Fibroblast of lung (primary cell): ENCODE measurements around the gene CCM2. TPM values are rescaled to one million over a fixed set of nuclear protein-coding genes. Genes with fewer than 3 reads are reported as not detected.

Experiments used
- DNase-seq, 2 donors: peaks; one replicate each; pipeline versions ENCODE4 v3.0.0 to v3.0.0-alpha.2; 2010; ENCODE audit warnings: low read depth in 2 of 2
- H2AFZ ChIP-seq: 2 replicates; pipeline ENCODE4 v1.5.1; 2012; ENCODE audit warnings: low read length, control low read depth, inconsistent platforms
- H3K27ac ChIP-seq: 2 replicates; pipeline ENCODE4 v1.5.1; 2011; ENCODE audit warnings: low read length, control low read depth; ENCODE audit not compliant: insufficient read depth
- H3K27me3 ChIP-seq: 2 replicates; pipeline ENCODE4 v1.5.1; 2011; ENCODE audit warnings: mild to moderate bottlenecking, low read length; ENCODE audit not compliant: control insufficient read depth, insufficient read depth
- H3K36me3 ChIP-seq: 2 replicates; pipeline ENCODE4 v1.5.1; 2011; ENCODE audit warnings: low read length; ENCODE audit not compliant: control insufficient read depth, insufficient read depth
- H3K4me1 ChIP-seq: 2 replicates; pipeline ENCODE4 v1.5.1; 2011; ENCODE audit warnings: low read length; ENCODE audit not compliant: control insufficient read depth, insufficient read depth; ENCODE audit errors: extremely low read depth
- H3K4me2 ChIP-seq: 2 replicates; pipeline ENCODE4 v1.5.1; 2011; ENCODE audit warnings: low read length, control low read depth; ENCODE audit not compliant: insufficient read depth; ENCODE audit errors: extremely low read depth
- H3K4me3 ChIP-seq, 4 experiments: fragments of 200-600 bp in 1 of 4; sonication (generic) in 1 of 4; replicated peaks in 1 of 4; 2 replicates each; pipeline ENCODE4 v1.5.1; 2011 to 2016; ENCODE audit warnings: low read length in 4 of 4, low read depth in 3 of 4, mild to moderate bottlenecking in 3 of 4, control low read depth in 2 of 4, inconsistent platforms in 1 of 4, mixed read lengths in 1 of 4; ENCODE audit not compliant: insufficient read depth in 1 of 4; ENCODE audit errors: control extremely low read depth in 1 of 4
- H3K79me2 ChIP-seq: 2 replicates; pipeline ENCODE4 v1.5.1; 2012; ENCODE audit warnings: mild to moderate bottlenecking, low read length, inconsistent platforms; ENCODE audit not compliant: control insufficient read depth, insufficient read depth
- H3K9ac ChIP-seq: 2 replicates; pipeline ENCODE4 v1.5.1; 2011; ENCODE audit warnings: mild to moderate bottlenecking, low read length, control low read depth; ENCODE audit not compliant: insufficient read depth
- H3K9me3 ChIP-seq: 2 replicates; pipeline ENCODE4 v1.5.1; 2012; ENCODE audit warnings: low read depth, low read length; ENCODE audit not compliant: control insufficient read depth, insufficient read depth
- H4K20me1 ChIP-seq: 2 replicates; pipeline ENCODE4 v1.5.1; 2011; ENCODE audit warnings: low read length; ENCODE audit not compliant: control insufficient read depth, insufficient read depth; ENCODE audit errors: extremely low read depth
- EZH2 ChIP-seq: IDR thresholded peaks from 2 replicates; pipeline ENCODE4 v1.5.1; 2012; ENCODE audit warnings: low read length, control low read depth, mild to moderate bottlenecking; ENCODE audit errors: missing control alignments
- polyA plus RNA-seq, 2 donors: library from polyadenylated mRNA; depleted of rRNA in 1 of 2; stranded (reverse) in 1 of 2; unstranded in 1 of 2; fragments of >200 nt; gene quantifications; 2 replicates each; pipeline ENCODE4 v1.2.1, GENCODE V29; 2011 to 2012; ENCODE audit warnings: missing spikeins in 1 of 2
- total RNA-seq: library from RNA; depleted of rRNA; stranded (reverse); fragments of >200 nt; gene quantifications from 2 replicates; pipeline ENCODE4 v1.2.1, GENCODE V29; 2014
- TF ChIP-seq, protein P1 (sequence below), 2 donors: IDR thresholded peaks in 1 of 2; conservative IDR thresholded peaks in 1 of 2; 1 replicate in 1 of 2; 2 replicates in 1 of 2; pipeline ENCODE4 v1.5.1; 2011 to 2012; ENCODE audit warnings: low read length in 2 of 2, control low read depth in 1 of 2, inconsistent platforms in 1 of 2, low read depth in 1 of 2, mild to moderate bottlenecking in 1 of 2

Gene CCM2
- total and polyA plus RNA-seq, 2 donors (not counting 1 experiment from before 2014, with no cell fraction given) = 27.8 to 52.4 TPM

DNA sequence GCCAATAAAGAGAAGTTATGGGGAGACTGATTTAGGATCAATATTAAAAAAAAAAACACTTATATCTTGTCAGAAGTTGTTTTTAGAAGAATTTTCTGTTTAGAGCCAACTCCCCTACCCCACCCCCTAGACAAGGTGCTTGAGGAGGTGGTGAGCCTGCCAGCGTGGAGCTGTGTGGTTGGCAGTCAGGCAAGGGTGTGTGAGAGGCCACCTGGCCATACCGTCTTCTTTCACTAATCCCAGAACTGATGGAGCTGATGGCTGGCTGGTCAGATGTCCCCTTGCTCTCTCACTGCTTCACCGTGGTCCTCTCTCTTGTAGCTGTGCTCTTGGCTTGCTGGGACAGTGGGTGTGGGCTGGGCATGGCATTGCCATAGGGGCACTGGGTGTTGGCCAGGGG is 54.4 kb downstream of the CCM2 start:
- H4K20me1 ChIP-seq = no peaks in the 10 kb centered on the region
- no peak for TF ChIP-seq EZH2
- TF ChIP-seq, protein P1, sequence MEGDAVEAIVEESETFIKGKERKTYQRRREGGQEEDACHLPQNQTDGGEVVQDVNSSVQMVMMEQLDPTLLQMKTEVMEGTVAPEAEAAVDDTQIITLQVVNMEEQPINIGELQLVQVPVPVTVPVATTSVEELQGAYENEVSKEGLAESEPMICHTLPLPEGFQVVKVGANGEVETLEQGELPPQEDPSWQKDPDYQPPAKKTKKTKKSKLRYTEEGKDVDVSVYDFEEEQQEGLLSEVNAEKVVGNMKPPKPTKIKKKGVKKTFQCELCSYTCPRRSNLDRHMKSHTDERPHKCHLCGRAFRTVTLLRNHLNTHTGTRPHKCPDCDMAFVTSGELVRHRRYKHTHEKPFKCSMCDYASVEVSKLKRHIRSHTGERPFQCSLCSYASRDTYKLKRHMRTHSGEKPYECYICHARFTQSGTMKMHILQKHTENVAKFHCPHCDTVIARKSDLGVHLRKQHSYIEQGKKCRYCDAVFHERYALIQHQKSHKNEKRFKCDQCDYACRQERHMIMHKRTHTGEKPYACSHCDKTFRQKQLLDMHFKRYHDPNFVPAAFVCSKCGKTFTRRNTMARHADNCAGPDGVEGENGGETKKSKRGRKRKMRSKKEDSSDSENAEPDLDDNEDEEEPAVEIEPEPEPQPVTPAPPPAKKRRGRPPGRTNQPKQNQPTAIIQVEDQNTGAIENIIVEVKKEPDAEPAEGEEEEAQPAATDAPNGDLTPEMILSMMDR (conservative IDR thresholded peaks at IDR 0.05 in 1 of 2, IDR thresholded peaks at IDR 0.05 in 1 of 2; ENCODE audit: low read depth in 1 of 2, low read length in 2 of 2) = no peak

DNA sequence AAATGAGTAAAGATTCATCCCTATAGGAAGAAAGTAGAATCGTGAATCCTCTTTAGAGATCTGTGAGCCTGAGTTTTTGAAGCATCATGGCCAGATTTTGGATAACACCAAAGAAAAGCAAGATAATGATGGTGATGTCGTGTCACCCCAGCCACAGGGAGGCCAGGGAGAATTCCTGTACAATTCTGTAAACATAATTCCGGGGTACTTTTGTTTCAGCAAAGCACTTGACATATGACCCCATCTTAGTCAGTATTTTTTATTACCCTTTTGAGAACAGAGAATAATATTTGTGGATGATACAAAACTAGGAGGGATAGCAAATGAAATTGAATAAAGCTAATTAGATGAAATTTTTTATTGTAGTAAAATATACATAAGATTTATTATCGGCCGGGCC is 55.0 kb downstream of the CCM2 start:
- peak in 1 of 2 donors; percentile 7 for DNase-seq

More for the DNA sequence above, 54.4 kb downstream of the CCM2 start:
- Histone ChIP-seq H2AFZ (no peak overlapping the region), H3K9me3 (no peaks in the 10 kb centered on the region), H3K36me3 (no peaks in the 10 kb centered on the region), H3K79me2 (peaks cover 4% of the 10 kb centered on the region), H3K4me2 (no peak overlapping the region), H3K4me1 (no peaks in the 10 kb centered on the region), H3K27ac (no peak overlapping the region), H3K4me3 (no peak overlapping the region), H3K27me3 (no peaks in the 10 kb centered on the region), H3K9ac (no peak overlapping the region)
- DNase-seq = no peak

DNA sequence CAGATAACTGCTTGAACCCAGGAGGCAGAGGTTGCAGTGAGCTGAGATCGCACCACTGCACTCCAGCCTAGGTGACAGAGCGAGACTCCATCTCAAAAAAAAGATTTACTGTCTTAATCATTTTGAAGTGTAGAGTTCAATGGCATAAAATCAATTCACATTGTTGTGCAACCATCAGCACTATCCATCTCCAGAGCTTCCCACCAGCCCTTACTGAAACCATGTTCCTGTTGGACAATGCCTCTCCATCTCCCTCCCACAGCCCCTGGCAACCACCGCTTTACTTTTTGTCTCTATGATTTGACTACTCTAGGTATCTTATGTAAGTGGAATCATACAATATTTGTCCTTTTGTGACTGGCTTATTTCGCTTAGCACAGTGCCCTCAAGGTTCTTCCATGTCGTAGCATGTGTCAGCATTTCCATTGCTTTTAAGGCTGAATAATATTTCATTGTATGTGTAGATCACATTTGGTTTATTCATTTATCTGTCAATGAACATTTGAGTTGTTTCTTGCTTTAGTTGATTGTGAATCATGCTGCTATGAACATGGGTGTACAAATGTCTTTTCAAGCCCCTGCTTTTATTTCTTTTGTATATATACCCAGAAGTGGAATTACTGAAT is 55.7 kb downstream of the CCM2 start:
- Histone ChIP-seq H4K20me1 (no peaks in the 10 kb centered on the region), H3K27ac (no peak overlapping the region), H3K9ac (no peak overlapping the region), H3K36me3 (no peaks in the 10 kb centered on the region), H3K27me3 (no peaks in the 10 kb centered on the region), H3K4me2 (no peak overlapping the region), H3K9me3 (no peaks in the 10 kb centered on the region), H3K4me1 (no peaks in the 10 kb centered on the region), H3K79me2 (peaks cover 4% of the 10 kb centered on the region), H2AFZ (no peak overlapping the region), H3K4me3 (no peak overlapping the region)
- TF ChIP-seq, protein P1 (conservative IDR thresholded peaks at IDR 0.05 in 1 of 2, IDR thresholded peaks at IDR 0.05 in 1 of 2; ENCODE audit: low read depth in 1 of 2, low read length in 2 of 2) = no peak
- TF ChIP-seq EZH2 = no peak
- no peak for DNase-seq

More for the DNA sequence above, 55.0 kb downstream of the CCM2 start:
- no peaks in the 10 kb centered on the region for H4K20me1 ChIP-seq
- H3K9ac ChIP-seq = no peak overlapping the region
- TF ChIP-seq EZH2 = no peak
- TF ChIP-seq, protein P1 (conservative IDR thresholded peaks at IDR 0.05 in 1 of 2, IDR thresholded peaks at IDR 0.05 in 1 of 2; ENCODE audit: low read depth in 1 of 2, low read length in 2 of 2) = no peak
- H3K27ac ChIP-seq = no peak overlapping the region
- H3K4me1 ChIP-seq = no peaks in the 10 kb centered on the region
- H3K9me3 ChIP-seq = no peaks in the 10 kb centered on the region
- H3K79me2 ChIP-seq = peaks cover 4% of the 10 kb centered on the region
- no peaks in the 10 kb centered on the region for H3K36me3 ChIP-seq
- H3K4me2 ChIP-seq = no peak overlapping the region
- no peak overlapping the region for H2AFZ ChIP-seq
- H3K4me3 ChIP-seq = no peak overlapping the region
- H3K27me3 ChIP-seq = no peaks in the 10 kb centered on the region
